ENCODE data around the gene ADAMTS3. TPM values are rescaled to one million over a fixed set of nuclear protein-coding genes. Genes with fewer than 3 reads are reported as not detected.

Gene ADAMTS3
- polyA plus RNA-seq, 1 donor (not counting 4 experiments of a cell fraction or from before 2014, with no cell fraction given), result 0.09 TPM

- H3K36me3 ChIP-seq (ENCODE audit: control insufficient read depth in 2 of 2, extremely low read depth in 1 of 2, insufficient read depth in 2 of 2, low read length in 2 of 2), result no peaks in the 10 kb centered on the region
- H3K79me2 ChIP-seq (ENCODE audit: control insufficient read depth, insufficient read depth, low read length), result no peaks in the 10 kb centered on the region
- H3K4me2 ChIP-seq (ENCODE audit: control insufficient read depth, extremely low read depth, insufficient read depth, low read depth, low read length), result no peak overlapping the region
- DNase-seq (ENCODE audit: low read depth, low spot score) (no peak), FAIRE-seq (no peak)
- no peak overlapping the region for H2AFZ ChIP-seq (ENCODE audit: control insufficient read depth, low read length)
- H3K27me3 ChIP-seq (ENCODE audit: control insufficient read depth, extremely low read depth, insufficient read depth, low read length), result no peaks in the 10 kb centered on the region
- H3K27ac ChIP-seq (ENCODE audit: control insufficient read depth, insufficient read depth, low read length), result no peak overlapping the region
- H3K4me3 ChIP-seq (ENCODE audit: control insufficient read depth in 2 of 3, extremely low read depth in 1 of 3, insufficient read depth in 2 of 3, low read depth in 1 of 3, low read length in 3 of 3), result no peak overlapping the region
- no peak overlapping the region for H3K9ac ChIP-seq (ENCODE audit: control insufficient read depth, extremely low read depth, insufficient read depth, low read length)
- TF ChIP-seq EZH2 (IDR thresholded peaks at IDR 0.05; ENCODE audit: low read length) (no peak), CTCF (optimal IDR thresholded peaks at IDR 0.05 in 1 of 3, IDR thresholded peaks at IDR 0.05 in 1 of 3, conservative IDR thresholded peaks at IDR 0.05 in 1 of 3; ENCODE audit: extremely low read depth in 1 of 3, insufficient read depth in 2 of 3, low read length in 3 of 3) (no peak)
- no peaks in the 10 kb centered on the region for H3K4me1 ChIP-seq (ENCODE audit: control insufficient read depth, extremely low read depth, insufficient read depth, low read length)
- H3K9me1 ChIP-seq (ENCODE audit: control insufficient read depth, extremely low read depth, insufficient read depth, low read length), result no peaks in the 10 kb centered on the region
- no peaks in the 10 kb centered on the region for H4K20me1 ChIP-seq (ENCODE audit: control insufficient read depth, extremely low read depth, insufficient read depth, low read length)
- dilution Hi-C loops (cut with MboI; ENCODE audit: extremely low pct_ligation_motif_present, low sequenced_read_pairs), result no loop called here
- H3K9me3 ChIP-seq (ENCODE audit: control insufficient read depth, low read depth, low read length), result no peaks in the 10 kb centered on the region
These were observed 146.6 kb downstream of the ADAMTS3 start for GRCh38 chr4:72422416-72422815.

GRCh38 chr4:72418458-72418857 is 150.6 kb downstream of the ADAMTS3 start:
- H4K20me1 ChIP-seq (ENCODE audit: control insufficient read depth, extremely low read depth, insufficient read depth, low read length), result no peaks in the 10 kb centered on the region
- no peaks in the 10 kb centered on the region for H3K27me3 ChIP-seq (ENCODE audit: control insufficient read depth, extremely low read depth, insufficient read depth, low read length)
- no peaks in the 10 kb centered on the region for H3K9me1 ChIP-seq (ENCODE audit: control insufficient read depth, extremely low read depth, insufficient read depth, low read length)
- TF ChIP-seq EZH2 (IDR thresholded peaks at IDR 0.05; ENCODE audit: low read length) (no peak), CTCF (optimal IDR thresholded peaks at IDR 0.05 in 1 of 3, IDR thresholded peaks at IDR 0.05 in 1 of 3, conservative IDR thresholded peaks at IDR 0.05 in 1 of 3; ENCODE audit: extremely low read depth in 1 of 3, insufficient read depth in 2 of 3, low read length in 3 of 3) (no peak)
- no peaks in the 10 kb centered on the region for H3K9me3 ChIP-seq (ENCODE audit: control insufficient read depth, low read depth, low read length)
- DNase-seq (ENCODE audit: low read depth, low spot score) (no peak), FAIRE-seq (no peak)
- dilution Hi-C loops (cut with MboI; ENCODE audit: extremely low pct_ligation_motif_present, low sequenced_read_pairs), result no loop called here
- no peak overlapping the region for H2AFZ ChIP-seq (ENCODE audit: control insufficient read depth, low read length)
- H3K79me2 ChIP-seq (ENCODE audit: control insufficient read depth, insufficient read depth, low read length), result no peaks in the 10 kb centered on the region
- H3K4me3 ChIP-seq (ENCODE audit: control insufficient read depth in 2 of 3, extremely low read depth in 1 of 3, insufficient read depth in 2 of 3, low read depth in 1 of 3, low read length in 3 of 3), result no peak overlapping the region
- H3K27ac ChIP-seq (ENCODE audit: control insufficient read depth, insufficient read depth, low read length), result no peak overlapping the region
- H3K4me1 ChIP-seq (ENCODE audit: control insufficient read depth, extremely low read depth, insufficient read depth, low read length), result no peaks in the 10 kb centered on the region
- H3K4me2 ChIP-seq (ENCODE audit: control insufficient read depth, extremely low read depth, insufficient read depth, low read depth, low read length), result no peak overlapping the region
- no peaks in the 10 kb centered on the region for H3K36me3 ChIP-seq (ENCODE audit: control insufficient read depth in 2 of 2, extremely low read depth in 1 of 2, insufficient read depth in 2 of 2, low read length in 2 of 2)
- no peak overlapping the region for H3K9ac ChIP-seq (ENCODE audit: control insufficient read depth, extremely low read depth, insufficient read depth, low read length)

Data from keratinocyte (primary cell).